Measurements from ENCODE around the gene SLC25A43.

Gene SLC25A43

DNA sequence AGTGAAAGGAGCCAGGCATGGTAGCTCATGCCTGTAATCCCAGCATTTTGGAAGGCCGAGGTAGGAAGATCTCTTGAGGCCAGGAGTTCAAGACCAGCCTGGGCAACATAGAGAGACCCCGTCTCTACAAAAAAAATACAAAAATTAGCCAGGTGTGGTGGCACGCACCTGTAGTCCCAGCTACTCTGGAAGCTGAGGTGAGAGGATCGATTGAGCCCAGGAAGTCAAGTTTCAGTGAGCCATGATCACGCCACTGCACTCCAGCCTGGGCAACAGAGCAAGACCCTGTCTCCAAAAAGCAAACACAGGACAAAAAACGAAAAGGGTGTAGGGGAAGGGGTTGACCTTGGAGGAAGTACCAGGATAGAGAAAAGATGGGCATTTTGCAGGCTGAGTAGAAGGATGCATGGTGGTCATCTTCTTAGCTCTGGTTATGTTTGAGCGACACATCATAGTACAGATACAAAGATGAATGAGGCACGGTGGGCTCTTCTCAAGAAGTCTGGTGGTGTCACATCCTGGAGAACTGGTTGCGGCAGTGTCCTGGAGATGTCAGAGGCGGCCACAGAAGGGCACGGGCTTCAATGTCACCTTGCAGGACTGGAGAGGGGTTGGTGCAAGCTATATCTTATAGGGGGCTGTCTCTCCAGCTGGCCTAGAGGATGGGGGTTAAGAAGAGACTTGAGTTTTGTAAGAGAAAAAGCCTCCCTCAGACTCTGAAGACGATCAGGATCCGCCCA is 101.1 kb downstream of the SLC25A43 start:
- DNase-seq = no peak

DNA sequence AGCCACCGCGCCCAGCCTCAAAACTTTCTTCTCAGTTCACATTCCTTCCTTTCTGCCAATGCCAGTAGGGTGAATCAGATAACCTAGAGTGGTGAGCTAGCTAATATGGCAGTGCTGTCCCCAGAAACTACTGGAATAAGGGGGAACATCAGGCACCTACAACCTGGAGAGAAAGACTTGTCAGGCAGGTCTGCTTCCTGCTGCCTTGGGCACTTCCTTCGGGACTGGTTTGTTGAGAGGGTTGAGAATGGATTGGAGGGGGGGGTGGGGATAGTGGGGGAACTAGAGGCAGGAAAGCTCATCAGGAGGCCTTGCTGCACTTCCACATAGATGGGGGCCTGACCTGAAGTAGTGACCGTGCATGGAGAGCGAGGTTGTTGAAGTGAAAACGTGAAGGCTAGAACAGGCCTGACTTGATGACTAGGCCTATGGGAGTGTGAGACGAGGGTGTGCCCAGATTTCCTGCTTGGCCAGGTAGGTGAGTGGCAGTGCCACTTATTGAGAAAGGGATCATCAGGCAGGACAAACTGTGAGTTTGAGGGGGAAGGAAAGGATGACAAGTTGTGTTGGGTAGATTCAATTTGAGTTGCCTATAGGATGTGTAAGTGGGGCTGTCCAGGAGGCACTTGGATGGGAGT is 102.5 kb downstream of the SLC25A43 start:
- DNase-seq = no peak

DNA sequence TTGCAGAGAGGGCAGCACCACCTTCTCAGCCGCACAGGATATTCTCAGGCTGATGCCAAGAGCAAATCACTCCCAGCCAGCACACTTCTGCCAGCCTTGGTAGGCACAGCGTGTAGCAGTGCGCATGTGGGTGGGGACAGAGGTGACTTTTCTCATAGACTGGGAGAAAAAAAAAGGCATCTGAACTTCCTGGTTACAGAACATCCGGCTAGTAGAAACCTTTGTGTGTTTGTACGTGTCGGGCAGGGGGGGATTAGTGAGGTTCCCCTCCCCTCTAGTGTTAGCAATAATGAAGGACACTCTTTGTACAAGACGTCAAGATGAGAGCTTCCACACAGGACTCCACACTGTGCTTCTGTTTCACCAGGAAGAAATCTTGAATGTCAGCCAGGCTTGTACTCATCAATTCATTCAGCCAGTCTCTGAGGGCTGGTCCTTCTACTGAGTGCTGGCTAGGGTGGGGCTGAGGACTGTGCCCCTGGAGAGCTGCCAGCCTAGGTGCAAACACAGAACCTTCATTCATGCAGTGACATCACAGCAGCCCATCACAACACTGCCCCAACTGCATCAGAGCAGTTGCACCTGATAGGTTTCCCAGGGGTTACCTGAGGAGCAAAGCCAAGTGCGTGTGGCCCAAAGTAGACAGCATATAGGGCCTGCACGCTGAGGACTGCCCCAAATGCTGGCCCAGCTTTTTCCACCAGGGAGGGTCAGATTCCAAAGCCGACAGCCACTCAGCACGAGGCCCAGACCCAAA is 103.8 kb downstream of the SLC25A43 start:
- DNase-seq = peak in 3 of 4 experiments; percentile 20 to 45 (median 31)

DNA sequence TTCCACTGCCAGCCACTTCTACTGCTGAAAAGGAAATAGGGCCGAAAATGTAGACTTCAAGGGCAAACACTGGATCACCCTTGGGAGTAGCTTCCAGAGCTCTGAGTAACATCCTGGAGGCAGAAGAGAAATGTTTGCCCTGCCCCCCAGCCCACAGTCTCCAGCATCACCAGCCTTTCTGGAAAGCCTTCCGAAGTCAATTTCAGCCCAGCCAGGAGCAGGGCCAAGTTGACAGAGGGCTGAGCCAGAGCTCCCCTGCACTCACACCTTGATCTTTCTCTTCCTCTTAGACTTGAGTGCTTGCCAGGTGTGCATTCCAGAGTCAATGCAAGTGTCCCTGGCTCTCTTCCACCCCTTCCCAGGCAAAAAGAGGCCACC is 104.3 kb downstream of the SLC25A43 start:
- DNase-seq = no peak

Data from suppressor macrophage (primary cell).